Peyer's patch (tissue), 4 donors: ENCODE data around the gene STIMATE. TPM values are rescaled to one million over a fixed set of nuclear protein-coding genes. Genes with fewer than 3 reads are reported as not detected.

Experiments used
- DNase-seq, 3 donors: peaks; one replicate each; pipeline ENCODE4 v3.0.0-alpha.2; 2017 to 2019
- H3K27ac ChIP-seq, 4 donors: fragments of 200-600 bp; sonication (generic); one replicate each; pipeline ENCODE4 v1.5.1; 2016 to 2019
- H3K27me3 ChIP-seq, 2 donors: fragments of 200-600 bp; sonication (generic); one replicate each; pipeline ENCODE4 v1.5.1; 2019
- H3K36me3 ChIP-seq, 3 donors: fragments of 200-600 bp; sonication (generic); one replicate each; pipeline ENCODE4 v1.5.1; 2016 to 2019
- H3K4me1 ChIP-seq, 4 donors: fragments of 200-600 bp; sonication (generic); one replicate each; pipeline ENCODE4 v1.5.1; 2016 to 2019
- H3K4me3 ChIP-seq, 4 donors: fragments of 200-600 bp; sonication (generic); 1 replicate in 3 of 4; 2 replicates in 1 of 4; pipeline ENCODE4 v1.5.1; 2016 to 2019; ENCODE audit warnings: mild to moderate bottlenecking in 1 of 4
- H3K9me3 ChIP-seq, 4 donors: fragments of 200-600 bp; sonication (generic); one replicate each; pipeline ENCODE4 v1.5.1; 2016 to 2019; ENCODE audit warnings: mild to moderate bottlenecking in 1 of 4
- POLR2A ChIP-seq, 2 donors: fragments of 450-650 bp; IDR thresholded peaks; one replicate each; pipeline ENCODE4 v1.5.1; 2017; ENCODE audit warnings: antibody characterized with exemption in 2 of 2, mild to moderate bottlenecking in 2 of 2, moderate library complexity in 2 of 2
- total RNA-seq, 4 donors: library from RNA; depleted of rRNA; stranded (reverse); fragments of >200 nt; gene quantifications; one replicate each; pipeline ENCODE4 v1.1.0, GENCODE V29; 2016
- TF ChIP-seq, protein P1 (sequence below), 6 experiments: fragments of 450-650 bp in 4 of 6; fragments of 200-600 bp in 2 of 6; sonication (generic) in 1 of 6; IDR thresholded peaks; one replicate each; pipeline ENCODE4 v1.5.1; 2017 to 2019; ENCODE audit warnings: antibody characterized with exemption in 6 of 6, mild to moderate bottlenecking in 3 of 6, moderate library complexity in 1 of 6

The STIMATE gene
- total RNA-seq, 4 donors from 2014 or later = 16.1 to 91.6 (median 17.0) TPM

DNA sequence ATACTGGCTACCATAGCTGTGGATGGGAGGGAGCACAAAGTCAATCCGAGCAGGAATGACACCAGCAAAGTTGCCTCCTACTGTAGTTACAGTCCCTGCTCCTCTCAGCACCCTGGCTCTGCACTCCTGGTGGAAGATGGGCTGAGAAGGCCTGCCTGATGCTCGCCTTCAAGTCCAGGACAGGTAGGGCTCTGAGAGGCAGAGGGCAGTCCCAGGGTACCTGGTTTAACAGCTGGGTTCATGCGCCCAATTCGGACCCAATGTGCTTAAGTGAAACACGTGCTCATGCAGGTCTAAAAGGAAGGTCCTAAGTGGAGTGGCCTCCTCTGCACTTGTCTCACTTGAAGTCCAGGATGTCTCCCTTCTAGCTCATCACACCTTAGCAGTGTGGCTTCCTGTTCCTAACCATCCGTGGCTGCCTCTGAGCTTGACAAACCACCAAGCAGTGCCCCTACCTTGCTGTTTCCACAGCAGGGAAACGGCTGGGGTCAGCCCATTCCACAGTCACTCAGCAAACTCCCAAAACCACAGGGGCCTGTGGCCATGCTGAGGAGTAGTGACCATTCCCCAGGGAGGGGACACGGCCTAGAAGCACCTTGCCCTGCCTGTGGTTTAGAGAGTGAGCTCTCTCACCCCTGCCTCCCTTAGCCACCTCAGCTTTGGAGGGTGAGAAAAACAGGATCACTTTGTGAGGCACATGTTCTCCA lies 58.6 kb downstream of the STIMATE start:
- no peak overlapping the region for H3K4me3 ChIP-seq
- peaks cover 0 to 6% (median 0%) of the 10 kb centered on the region in 4 donors for H3K4me1 ChIP-seq
- DNase-seq = peak in 2 of 3 donors; percentile 16 to 51
- no peaks in the 10 kb centered on the region for H3K27me3 ChIP-seq
- H3K9me3 ChIP-seq = no peaks in the 10 kb centered on the region
- no peaks in the 10 kb centered on the region for H3K36me3 ChIP-seq
- H3K27ac ChIP-seq = no peak overlapping the region
- no peak for TF ChIP-seq POLR2A (IDR thresholded peaks at IDR 0.05)
- TF ChIP-seq, protein P1, sequence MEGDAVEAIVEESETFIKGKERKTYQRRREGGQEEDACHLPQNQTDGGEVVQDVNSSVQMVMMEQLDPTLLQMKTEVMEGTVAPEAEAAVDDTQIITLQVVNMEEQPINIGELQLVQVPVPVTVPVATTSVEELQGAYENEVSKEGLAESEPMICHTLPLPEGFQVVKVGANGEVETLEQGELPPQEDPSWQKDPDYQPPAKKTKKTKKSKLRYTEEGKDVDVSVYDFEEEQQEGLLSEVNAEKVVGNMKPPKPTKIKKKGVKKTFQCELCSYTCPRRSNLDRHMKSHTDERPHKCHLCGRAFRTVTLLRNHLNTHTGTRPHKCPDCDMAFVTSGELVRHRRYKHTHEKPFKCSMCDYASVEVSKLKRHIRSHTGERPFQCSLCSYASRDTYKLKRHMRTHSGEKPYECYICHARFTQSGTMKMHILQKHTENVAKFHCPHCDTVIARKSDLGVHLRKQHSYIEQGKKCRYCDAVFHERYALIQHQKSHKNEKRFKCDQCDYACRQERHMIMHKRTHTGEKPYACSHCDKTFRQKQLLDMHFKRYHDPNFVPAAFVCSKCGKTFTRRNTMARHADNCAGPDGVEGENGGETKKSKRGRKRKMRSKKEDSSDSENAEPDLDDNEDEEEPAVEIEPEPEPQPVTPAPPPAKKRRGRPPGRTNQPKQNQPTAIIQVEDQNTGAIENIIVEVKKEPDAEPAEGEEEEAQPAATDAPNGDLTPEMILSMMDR (IDR thresholded peaks at IDR 0.05) = no peak

DNA sequence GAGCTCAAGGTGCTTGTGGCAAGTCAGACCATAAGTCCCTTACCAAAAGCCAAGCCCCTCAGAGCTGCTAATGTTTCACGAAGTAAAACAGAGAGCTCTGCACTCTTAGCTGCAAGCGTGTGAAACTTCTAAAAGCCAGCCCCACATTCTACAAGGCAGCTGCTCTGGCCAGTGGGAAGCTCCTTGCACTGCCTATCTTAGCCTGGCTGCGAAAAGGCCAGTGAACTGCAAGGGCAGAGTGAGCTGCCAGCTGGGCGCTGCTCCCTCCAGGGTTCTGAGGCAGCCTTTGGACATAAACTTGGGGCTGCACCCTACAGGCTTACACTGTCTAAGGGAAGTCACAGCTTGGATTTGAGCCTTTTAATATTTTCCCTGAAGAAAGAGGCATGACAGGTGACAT lies 60.4 kb downstream of the STIMATE start:
- no peak overlapping the region for H3K27ac ChIP-seq
- H3K27me3 ChIP-seq = no peaks in the 10 kb centered on the region
- H3K4me1 ChIP-seq = peaks cover 0 to 6% (median 0%) of the 10 kb centered on the region in 4 donors
- no peak overlapping the region for H3K4me3 ChIP-seq
- H3K9me3 ChIP-seq = no peaks in the 10 kb centered on the region
- no peaks in the 10 kb centered on the region for H3K36me3 ChIP-seq
- DNase-seq = no peak
- no peak for TF ChIP-seq POLR2A (IDR thresholded peaks at IDR 0.05)
- TF ChIP-seq, protein P1 (IDR thresholded peaks at IDR 0.05) = no peak

GRCh38 chr3:52836471-52836845 lies 60.9 kb downstream of the STIMATE start:
- Histone ChIP-seq H3K27me3 (no peaks in the 10 kb centered on the region), H3K9me3 (no peaks in the 10 kb centered on the region), H3K4me1 (peaks cover 0 to 6% (median 0%) of the 10 kb centered on the region in 4 donors), H3K27ac (no peak overlapping the region), H3K36me3 (no peaks in the 10 kb centered on the region), H3K4me3 (no peak overlapping the region)
- TF ChIP-seq POLR2A (IDR thresholded peaks at IDR 0.05) = no peak
- TF ChIP-seq, protein P1 (IDR thresholded peaks at IDR 0.05) = no peak
- no peak for DNase-seq

- no peak for TF ChIP-seq POLR2A (IDR thresholded peaks at IDR 0.05)
- TF ChIP-seq, protein P1 (IDR thresholded peaks at IDR 0.05) = no peak
- Histone ChIP-seq H3K27me3 (no peaks in the 10 kb centered on the region), H3K4me1 (peaks cover 0 to 6% (median 0%) of the 10 kb centered on the region in 4 donors), H3K36me3 (no peaks in the 10 kb centered on the region), H3K27ac (no peak overlapping the region), H3K9me3 (no peaks in the 10 kb centered on the region), H3K4me3 (no peak overlapping the region)
- no peak for DNase-seq
Measured at GRCh38 chr3:52835766-52836470, 61.4 kb downstream of the STIMATE start.

GRCh38 chr3:52834871-52835501 lies 62.4 kb downstream of the STIMATE start, which contains the start of gene MUSTN1:
Gene MUSTN1 (minus strand): TSS chr3:52835019. CDS start chr3:52834948, 71 bp downstream.
- Histone ChIP-seq H3K36me3 (no peaks in the 10 kb centered on the region), H3K27ac (peak within 1 kb of the TSS in 1 of 4 donors; percentile 46), H3K4me1 (peaks cover 0 to 6% (median 0%) of the 10 kb centered on the region in 4 donors), H3K4me3 (no peak within 1 kb of the TSS), H3K9me3 (no peaks in the 10 kb centered on the region), H3K27me3 (no peaks in the 10 kb centered on the region)
- no peak for DNase-seq
- no peak for TF ChIP-seq POLR2A (IDR thresholded peaks at IDR 0.05)
- TF ChIP-seq, protein P1 (IDR thresholded peaks at IDR 0.05) = no peak
